Measurements from ENCODE around the gene RYR3.
A peak's percentile ranks its signal among the peaks of the same experiment; 100 is the strongest.

RYR3 gene

GRCh38 chr15:33377204-33377603, 66.4 kb downstream of the RYR3 start:
- CTCF ChIA-PET: no interaction called here

GRCh38 chr15:33378866-33379480, 68.2 kb downstream of the RYR3 start:
- Histone ChIP-seq H3K27me3 (replicated peaks in 2 of 5; ENCODE audit: control insufficient read depth in 4 of 5, insufficient read depth in 5 of 5, low read length in 4 of 5) (peaks cover 0 to 2% (median 0%) of the 10 kb centered on the region in 5 experiments), H3K9me3 (ENCODE audit: control extremely low read depth in 1 of 5, control insufficient read depth in 4 of 5, insufficient read depth in 2 of 5, low read depth in 1 of 5, low read length in 4 of 5) (no peaks in the 10 kb centered on the region), H3K36me3 (ENCODE audit: control insufficient read depth in 4 of 4, insufficient read depth in 4 of 4, low read length in 3 of 4) (no peaks in the 10 kb centered on the region), H3K27ac (ENCODE audit: insufficient read depth in 1 of 2, low read depth in 1 of 2, low read length in 2 of 2, poor library complexity in 1 of 2, severe bottlenecking in 2 of 2) (no peak overlapping the region), H3K4me3 (ENCODE audit: control insufficient read depth in 1 of 7, extremely low read depth in 1 of 7, insufficient read depth in 4 of 7, low read depth in 2 of 7, low read length in 6 of 7) (no peak overlapping the region), H3K4me1 (ENCODE audit: control extremely low read depth in 1 of 4, control insufficient read depth in 4 of 4, insufficient read depth in 4 of 4, low read length in 3 of 4) (peaks cover 0 to 4% (median 0%) of the 10 kb centered on the region in 4 experiments)
- peak in 2 of 3 donors; percentile 11 to 22 for DNase-seq
- 38% methylated on average over 2 of the region's 2 CpGs for WGBS (ENCODE audit: insufficient coverage)
- ChIA-PET POLR2A (no interaction called here), CTCF (no interaction called here)

More at GRCh38 chr15:33377204-33377603, 66.4 kb downstream of the RYR3 start:
- H3K36me3 ChIP-seq (ENCODE audit: control insufficient read depth in 4 of 4, insufficient read depth in 4 of 4, low read length in 3 of 4): no peaks in the 10 kb centered on the region
- no peak overlapping the region for H3K4me3 ChIP-seq (ENCODE audit: control insufficient read depth in 1 of 7, extremely low read depth in 1 of 7, insufficient read depth in 4 of 7, low read depth in 2 of 7, low read length in 6 of 7)
- no peaks in the 10 kb centered on the region for H3K9me3 ChIP-seq (ENCODE audit: control extremely low read depth in 1 of 5, control insufficient read depth in 4 of 5, insufficient read depth in 2 of 5, low read depth in 1 of 5, low read length in 4 of 5)
- peaks cover 0 to 2% (median 0%) of the 10 kb centered on the region in 5 experiments for H3K27me3 ChIP-seq (replicated peaks in 2 of 5; ENCODE audit: control insufficient read depth in 4 of 5, insufficient read depth in 5 of 5, low read length in 4 of 5)
- H3K27ac ChIP-seq (ENCODE audit: insufficient read depth in 1 of 2, low read depth in 1 of 2, low read length in 2 of 2, poor library complexity in 1 of 2, severe bottlenecking in 2 of 2): no peak overlapping the region
- POLR2A ChIA-PET: no interaction called here
- peaks cover 0 to 4% (median 0%) of the 10 kb centered on the region in 4 experiments for H3K4me1 ChIP-seq (ENCODE audit: control extremely low read depth in 1 of 4, control insufficient read depth in 4 of 4, insufficient read depth in 4 of 4, low read length in 3 of 4)
- DNase-seq: peak in 1 of 3 donors; percentile 10
- WGBS (ENCODE audit: insufficient coverage): no CpG with 5 or more reads among the region's 4 CpGs

DNA sequence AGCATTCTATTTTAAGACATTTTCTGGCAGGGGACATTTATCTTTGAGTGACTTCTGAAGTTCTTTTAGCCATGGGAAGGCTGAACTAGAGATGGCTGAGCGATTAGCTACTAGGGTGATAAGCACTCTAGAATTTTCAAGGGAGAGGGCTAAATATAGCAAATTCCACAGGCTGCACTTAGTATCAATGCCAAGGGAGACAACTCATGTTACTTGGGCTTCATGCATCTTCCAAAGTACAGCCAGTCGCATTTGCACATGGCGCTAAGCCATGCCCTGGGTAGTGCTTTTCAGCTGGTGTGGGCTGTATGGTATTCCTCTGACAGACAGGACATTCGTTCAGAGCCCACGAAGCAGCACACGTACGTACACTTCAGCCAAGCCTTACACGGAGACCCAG, 69.6 kb downstream of the RYR3 start:
- Histone ChIP-seq H3K36me3 (ENCODE audit: control insufficient read depth in 4 of 4, insufficient read depth in 4 of 4, low read length in 3 of 4) (no peaks in the 10 kb centered on the region), H3K9me3 (ENCODE audit: control extremely low read depth in 1 of 5, control insufficient read depth in 4 of 5, insufficient read depth in 2 of 5, low read depth in 1 of 5, low read length in 4 of 5) (no peaks in the 10 kb centered on the region), H3K4me3 (ENCODE audit: control insufficient read depth in 1 of 7, extremely low read depth in 1 of 7, insufficient read depth in 4 of 7, low read depth in 2 of 7, low read length in 6 of 7) (no peak overlapping the region), H3K4me1 (ENCODE audit: control extremely low read depth in 1 of 4, control insufficient read depth in 4 of 4, insufficient read depth in 4 of 4, low read length in 3 of 4) (peaks cover 0 to under 1% (median 0%) of the 10 kb centered on the region in 4 experiments), H3K27me3 (replicated peaks in 2 of 5; ENCODE audit: control insufficient read depth in 4 of 5, insufficient read depth in 5 of 5, low read length in 4 of 5) (no peaks in the 10 kb centered on the region), H3K27ac (ENCODE audit: insufficient read depth in 1 of 2, low read depth in 1 of 2, low read length in 2 of 2, poor library complexity in 1 of 2, severe bottlenecking in 2 of 2) (no peak overlapping the region)
- no peak for DNase-seq
- 100% methylated on average over 3 of the region's 8 CpGs for WGBS (ENCODE audit: insufficient coverage)
- POLR2A ChIA-PET: interaction anchor here (0.6 kb wide), 1 partner anchor 147 kb away, joined by 3 read pairs; no protein-coding TSS in a partner anchor
- CTCF ChIA-PET: no interaction called here

GRCh38 chr15:33382491-33382890, 71.7 kb downstream of the RYR3 start:
- WGBS (ENCODE audit: insufficient coverage): no CpG with 5 or more reads among the region's 3 CpGs
- no peaks in the 10 kb centered on the region for H3K4me1 ChIP-seq (ENCODE audit: control extremely low read depth in 1 of 4, control insufficient read depth in 4 of 4, insufficient read depth in 4 of 4, low read length in 3 of 4)
- DNase-seq: no peak
- no peaks in the 10 kb centered on the region for H3K27me3 ChIP-seq (replicated peaks in 2 of 5; ENCODE audit: control insufficient read depth in 4 of 5, insufficient read depth in 5 of 5, low read length in 4 of 5)
- H3K36me3 ChIP-seq (ENCODE audit: control insufficient read depth in 4 of 4, insufficient read depth in 4 of 4, low read length in 3 of 4): no peaks in the 10 kb centered on the region
- H3K9me3 ChIP-seq (ENCODE audit: control extremely low read depth in 1 of 5, control insufficient read depth in 4 of 5, insufficient read depth in 2 of 5, low read depth in 1 of 5, low read length in 4 of 5): no peaks in the 10 kb centered on the region
- ChIA-PET CTCF (no interaction called here), POLR2A (no interaction called here)
- no peak overlapping the region for H3K27ac ChIP-seq (ENCODE audit: insufficient read depth in 1 of 2, low read depth in 1 of 2, low read length in 2 of 2, poor library complexity in 1 of 2, severe bottlenecking in 2 of 2)
- no peak overlapping the region for H3K4me3 ChIP-seq (ENCODE audit: control insufficient read depth in 1 of 7, extremely low read depth in 1 of 7, insufficient read depth in 4 of 7, low read depth in 2 of 7, low read length in 6 of 7)

- no CpG with 5 or more reads among the region's 3 CpGs for WGBS (ENCODE audit: insufficient coverage)
These were observed 73.5 kb downstream of the RYR3 start for GRCh38 chr15:33384307-33384706.

GRCh38 chr15:33392453-33392852, 81.7 kb downstream of the RYR3 start:
- no peak overlapping the region for H3K27ac ChIP-seq (ENCODE audit: insufficient read depth in 1 of 2, low read depth in 1 of 2, low read length in 2 of 2, poor library complexity in 1 of 2, severe bottlenecking in 2 of 2)
- peaks cover 0 to 2% (median 0%) of the 10 kb centered on the region in 5 experiments for H3K27me3 ChIP-seq (replicated peaks in 2 of 5; ENCODE audit: control insufficient read depth in 4 of 5, insufficient read depth in 5 of 5, low read length in 4 of 5)
- no peaks in the 10 kb centered on the region for H3K4me1 ChIP-seq (ENCODE audit: control extremely low read depth in 1 of 4, control insufficient read depth in 4 of 4, insufficient read depth in 4 of 4, low read length in 3 of 4)
- no peaks in the 10 kb centered on the region for H3K9me3 ChIP-seq (ENCODE audit: control extremely low read depth in 1 of 5, control insufficient read depth in 4 of 5, insufficient read depth in 2 of 5, low read depth in 1 of 5, low read length in 4 of 5)
- WGBS (ENCODE audit: insufficient coverage): 86% methylated on average over 1 of the region's 3 CpGs
- H3K36me3 ChIP-seq (ENCODE audit: control insufficient read depth in 4 of 4, insufficient read depth in 4 of 4, low read length in 3 of 4): no peaks in the 10 kb centered on the region
- no peak for DNase-seq
- H3K4me3 ChIP-seq (ENCODE audit: control insufficient read depth in 1 of 7, extremely low read depth in 1 of 7, insufficient read depth in 4 of 7, low read depth in 2 of 7, low read length in 6 of 7): no peak overlapping the region
- POLR2A ChIA-PET: no interaction called here
- CTCF ChIA-PET: no interaction called here

More at GRCh38 chr15:33384307-33384706, 73.5 kb downstream of the RYR3 start:
- Histone ChIP-seq H3K27ac (ENCODE audit: insufficient read depth in 1 of 2, low read depth in 1 of 2, low read length in 2 of 2, poor library complexity in 1 of 2, severe bottlenecking in 2 of 2) (no peak overlapping the region), H3K27me3 (replicated peaks in 2 of 5; ENCODE audit: control insufficient read depth in 4 of 5, insufficient read depth in 5 of 5, low read length in 4 of 5) (no peaks in the 10 kb centered on the region), H3K36me3 (ENCODE audit: control insufficient read depth in 4 of 4, insufficient read depth in 4 of 4, low read length in 3 of 4) (no peaks in the 10 kb centered on the region), H3K4me1 (ENCODE audit: control extremely low read depth in 1 of 4, control insufficient read depth in 4 of 4, insufficient read depth in 4 of 4, low read length in 3 of 4) (no peaks in the 10 kb centered on the region), H3K9me3 (ENCODE audit: control extremely low read depth in 1 of 5, control insufficient read depth in 4 of 5, insufficient read depth in 2 of 5, low read depth in 1 of 5, low read length in 4 of 5) (no peaks in the 10 kb centered on the region), H3K4me3 (ENCODE audit: control insufficient read depth in 1 of 7, extremely low read depth in 1 of 7, insufficient read depth in 4 of 7, low read depth in 2 of 7, low read length in 6 of 7) (no peak overlapping the region)
- ChIA-PET POLR2A (no interaction called here), CTCF (no interaction called here)
- no peak for DNase-seq

GRCh38 chr15:33393546-33393945, 82.8 kb downstream of the RYR3 start:
- Histone ChIP-seq H3K9me3 (ENCODE audit: control extremely low read depth in 1 of 5, control insufficient read depth in 4 of 5, insufficient read depth in 2 of 5, low read depth in 1 of 5, low read length in 4 of 5) (no peaks in the 10 kb centered on the region), H3K27me3 (replicated peaks in 2 of 5; ENCODE audit: control insufficient read depth in 4 of 5, insufficient read depth in 5 of 5, low read length in 4 of 5) (peaks cover 0 to 2% (median 0%) of the 10 kb centered on the region in 5 experiments), H3K36me3 (ENCODE audit: control insufficient read depth in 4 of 4, insufficient read depth in 4 of 4, low read length in 3 of 4) (no peaks in the 10 kb centered on the region), H3K4me1 (ENCODE audit: control extremely low read depth in 1 of 4, control insufficient read depth in 4 of 4, insufficient read depth in 4 of 4, low read length in 3 of 4) (no peaks in the 10 kb centered on the region), H3K4me3 (ENCODE audit: control insufficient read depth in 1 of 7, extremely low read depth in 1 of 7, insufficient read depth in 4 of 7, low read depth in 2 of 7, low read length in 6 of 7) (no peak overlapping the region), H3K27ac (ENCODE audit: insufficient read depth in 1 of 2, low read depth in 1 of 2, low read length in 2 of 2, poor library complexity in 1 of 2, severe bottlenecking in 2 of 2) (no peak overlapping the region)
- CTCF ChIA-PET: no interaction called here
- WGBS (ENCODE audit: insufficient coverage): 99% methylated on average over 6 of the region's 6 CpGs
- DNase-seq: no peak
- POLR2A ChIA-PET: no interaction called here
